Activated CD4-positive, alpha-beta T cell treated with anti-CD3 and anti-CD28 coated beads, Interleukin-2, Interleukin-6, amounts not matched to agents 100 ng/mL and 50 ng/mL, durations not matched to agents 16 hours and 8 hours (primary cell): Measurements from ENCODE around the gene ADCY9.

Experiments
- DNase-seq: peaks from one replicate; pipeline ENCODE4 v3.0.0-alpha.2; 2020

ADCY9 gene

DNA sequence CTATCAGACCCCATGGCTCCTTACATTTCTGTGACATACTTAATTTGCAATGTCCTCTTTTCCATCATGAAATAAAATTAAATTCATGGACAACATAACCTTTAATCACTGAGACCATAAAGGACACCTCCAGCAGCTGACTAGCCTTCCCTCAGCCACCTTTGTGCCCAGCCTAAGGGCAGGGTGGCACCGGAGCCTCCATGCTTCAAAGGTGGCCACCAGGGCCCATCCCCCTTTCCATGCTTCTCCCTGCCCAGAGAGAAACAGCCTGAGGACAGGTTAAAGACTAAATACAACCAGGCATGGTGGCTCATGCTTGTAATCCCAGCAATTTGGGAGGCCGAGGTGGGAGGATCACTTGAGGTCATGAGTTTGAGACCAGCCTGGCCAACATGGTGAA lies 94.3 kb downstream of the ADCY9 start:
- DNase-seq: no peak

GRCh38 chr16:4021070-4021779 lies 95.0 kb downstream of the ADCY9 start:
- no peak for DNase-seq

GRCh38 chr16:4019371-4019791 lies 96.9 kb downstream of the ADCY9 start:
- peak; percentile 7 for DNase-seq

DNA sequence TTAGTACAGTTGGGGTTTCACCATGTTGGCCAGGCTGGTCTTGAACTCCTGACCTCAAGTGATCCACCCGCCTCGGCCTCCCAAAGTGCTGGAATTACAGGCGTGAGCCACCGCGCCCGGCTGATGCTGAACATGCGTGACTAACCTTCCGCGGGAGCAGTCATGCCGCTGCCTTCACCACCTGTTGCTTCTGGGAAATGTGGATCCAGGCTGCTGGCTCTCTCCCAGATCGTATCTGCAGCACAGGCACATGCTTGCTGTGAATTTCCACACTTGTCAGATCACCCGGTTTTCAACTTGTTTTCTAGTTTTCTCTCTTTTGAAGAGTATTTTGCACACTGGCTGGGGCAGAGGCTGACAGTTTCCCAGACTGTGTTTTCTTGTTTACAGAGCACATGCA lies 97.9 kb downstream of the ADCY9 start:
- no peak for DNase-seq

GRCh38 chr16:4017807-4018206 lies 98.4 kb downstream of the ADCY9 start:
- DNase-seq: no peak

- DNase-seq: no peak
Observed at GRCh38 chr16:4016658-4017057, 99.6 kb downstream of the ADCY9 start.

GRCh38 chr16:4016005-4016352 lies 100.3 kb downstream of the ADCY9 start:
- no peak for DNase-seq

GRCh38 chr16:4015275-4016004 lies 100.8 kb downstream of the ADCY9 start:
- DNase-seq: no peak

GRCh38 chr16:4011940-4012629 lies 104.2 kb downstream of the ADCY9 start:
- DNase-seq: no peak

GRCh38 chr16:4011225-4011939 lies 104.9 kb downstream of the ADCY9 start:
- no peak for DNase-seq

DNA sequence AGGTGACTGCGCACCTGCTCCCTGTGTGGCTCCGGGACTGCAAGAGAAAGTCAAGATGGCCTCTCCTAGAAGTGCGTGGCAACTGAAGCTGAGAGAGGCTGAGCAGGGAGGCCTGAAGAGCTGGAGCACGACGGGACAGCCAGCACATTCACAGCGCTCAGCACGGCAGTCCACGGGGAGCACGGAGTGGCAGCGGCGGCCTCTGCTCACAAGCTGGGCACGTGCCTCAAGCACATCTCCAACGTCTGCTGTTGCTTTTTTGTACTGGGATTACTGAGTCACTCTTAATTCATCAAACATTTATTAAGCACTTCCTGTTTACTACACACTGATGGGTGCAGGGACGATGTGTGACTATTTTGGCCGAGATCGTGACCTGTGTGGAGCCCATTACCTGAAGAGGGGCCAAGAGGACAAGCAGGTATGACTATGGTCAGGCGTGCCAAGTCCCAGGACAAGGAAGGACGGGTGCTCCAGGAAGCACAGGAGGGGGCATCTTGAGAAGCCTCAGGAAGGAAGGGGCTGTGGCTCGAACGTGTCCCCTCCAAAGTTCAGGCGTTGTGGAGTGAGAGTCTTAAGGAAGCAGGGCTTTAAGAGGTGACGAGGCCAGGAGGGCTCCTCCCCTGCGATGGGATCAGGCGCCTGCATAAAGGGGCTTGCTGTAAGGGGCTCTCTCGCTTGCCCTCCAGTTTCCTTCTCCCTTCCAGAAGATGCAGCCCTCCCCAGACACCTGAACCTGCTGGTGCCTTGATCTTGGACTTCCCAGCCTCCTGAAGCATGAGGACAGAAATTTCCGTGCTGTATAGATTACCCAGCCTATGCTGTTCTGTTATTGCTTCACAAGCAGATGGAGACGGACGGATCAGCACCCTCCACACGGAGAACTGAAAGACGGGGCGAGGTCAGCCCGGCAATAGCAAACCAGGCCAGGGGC lies 105.8 kb downstream of the ADCY9 start:
- no peak for DNase-seq

- DNase-seq: no peak
Observed at GRCh38 chr16:4009177-4009576, 107.1 kb downstream of the ADCY9 start.

DNA sequence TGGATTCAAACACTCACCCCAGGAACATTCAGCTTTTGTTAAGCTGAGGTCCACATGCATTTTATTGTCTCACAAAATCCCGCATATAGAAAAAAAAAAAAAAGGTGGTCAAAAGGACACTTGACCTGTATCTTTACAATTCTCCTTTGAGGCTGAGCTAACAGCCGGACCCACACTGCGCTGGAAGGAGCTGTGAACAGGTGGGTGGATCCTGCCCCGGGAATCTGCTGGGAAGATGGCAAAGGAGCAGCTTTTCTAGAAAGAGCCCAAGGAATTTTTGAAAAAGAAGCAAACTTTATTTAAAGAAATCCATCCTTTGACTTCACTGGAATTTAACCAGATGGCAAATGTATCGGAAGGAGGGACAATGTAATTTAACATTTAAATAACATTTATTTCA lies 108.1 kb downstream of the ADCY9 start:
- no peak for DNase-seq

GRCh38 chr16:4006397-4006999 lies 109.7 kb downstream of the ADCY9 start:
- no peak for DNase-seq

GRCh38 chr16:4005731-4006130 lies 110.5 kb downstream of the ADCY9 start:
- DNase-seq: no peak

- no peak for DNase-seq
Observed at GRCh38 chr16:4005281-4005680, 111.0 kb downstream of the ADCY9 start.

DNA sequence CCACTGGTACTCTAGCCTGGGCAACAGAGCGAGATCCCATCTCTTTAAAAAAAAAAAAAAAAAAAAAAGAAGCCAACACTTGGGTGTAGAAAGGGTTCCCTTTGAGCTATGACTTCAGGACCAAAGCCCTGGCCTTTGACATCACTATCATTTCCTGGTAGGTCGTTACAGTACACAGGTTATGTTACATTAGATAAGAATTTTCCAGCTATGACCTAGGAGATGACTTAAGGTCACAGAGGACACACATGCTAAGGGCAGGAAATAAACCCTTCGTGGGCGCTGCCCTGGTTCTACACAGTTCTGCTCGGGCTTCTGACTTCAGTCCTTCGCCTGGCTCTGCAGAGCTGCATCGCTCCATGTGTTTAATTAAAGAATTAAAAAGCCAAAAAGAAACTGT lies 112.0 kb downstream of the ADCY9 start:
- no peak for DNase-seq

DNA sequence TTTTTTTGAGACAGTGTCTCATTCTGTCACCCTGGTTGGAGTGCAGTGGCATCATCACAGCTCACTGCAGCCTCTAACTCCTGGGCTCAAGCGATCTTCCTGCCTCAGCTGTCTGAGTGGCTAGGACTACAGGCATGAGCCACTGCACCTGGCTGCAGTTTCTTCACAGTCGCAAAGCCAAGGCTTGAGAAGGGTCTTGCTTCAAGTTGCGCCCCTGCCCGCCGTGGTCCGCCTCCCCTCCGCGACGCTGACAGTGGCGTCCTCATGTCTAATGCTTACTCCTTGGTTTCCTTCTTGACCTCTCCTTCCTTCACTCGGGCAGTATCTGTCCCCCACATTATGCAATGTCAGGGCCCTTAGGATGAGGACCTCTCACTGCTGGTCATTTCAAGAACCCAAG lies 112.7 kb downstream of the ADCY9 start:
- DNase-seq: no peak

GRCh38 chr16:4003166-4003565 lies 113.1 kb downstream of the ADCY9 start:
- DNase-seq: no peak

GRCh38 chr16:4002121-4002520 lies 114.1 kb downstream of the ADCY9 start:
- DNase-seq: no peak

GRCh38 chr16:3999479-4000325 lies 116.5 kb downstream of the ADCY9 start:
- DNase-seq: peak; percentile 20
